HepG2 (cell line): ENCODE results near the gene DOK5.

Experiments used
- ATF2 ChIP-seq: sonication (generic); formaldehyde crosslinking; IDR thresholded peaks from 2 replicates; pipeline ENCODE4 v1.4.0; 2020; ENCODE audit warnings: missing genetic modification reagents
- CTCF ChIP-seq: sonication (generic); formaldehyde crosslinking; IDR thresholded peaks from 2 replicates; pipeline ENCODE4 v1.5.0; 2020; ENCODE audit warnings: mild to moderate bottlenecking, missing genetic modification reagents, moderate library complexity
- POLR2A ChIP-seq, 2 experiments: IDR thresholded peaks; 2 replicates each; pipeline ENCODE4 v1.6.1; 2011; ENCODE audit warnings: low read depth in 2 of 2, low read length in 2 of 2, mild to moderate bottlenecking in 1 of 2, moderate library complexity in 1 of 2; ENCODE audit not compliant: insufficient read depth in 1 of 2
- TCF12 ChIP-seq, 2 experiments: fragments of 450-650 bp in 1 of 2; sonication (generic) in 1 of 2; formaldehyde crosslinking in 1 of 2; IDR thresholded peaks; 2 replicates each; pipeline versions ENCODE4 v1.6.1 to v1.8.0; 2017 to 2022; ENCODE audit warnings: antibody characterized with exemption in 1 of 2, mild to moderate bottlenecking in 1 of 2, missing genetic modification reagents in 1 of 2, moderate library complexity in 1 of 2
- ZNF138 ChIP-seq: sonication (generic); formaldehyde crosslinking; IDR thresholded peaks from 2 replicates; pipeline ENCODE4 v1.5.0; 2020; ENCODE audit warnings: mild to moderate bottlenecking, low read depth, missing genetic modification reagents
- ZNF589 ChIP-seq: sonication (generic); formaldehyde crosslinking; conservative IDR thresholded peaks from 2 replicates; pipeline ENCODE4 v1.8.0; 2022; ENCODE audit warnings: mild to moderate bottlenecking, moderate library complexity, missing genetic modification reagents

GRCh38 chr20:54630582-54630981, 155.2 kb downstream of the DOK5 start:
- TF ChIP-seq ZNF138 (CRISPR knock-in tag) (no peak), TCF12 (IDR thresholded peaks at IDR 0.05) (no peak), TCF12 (CRISPR knock-in tag; IDR thresholded peaks at IDR 0.05) (no peak), POLR2A (IDR thresholded peaks at IDR 0.05; ENCODE audit: insufficient read depth in 1 of 2, low read depth in 2 of 2, low read length in 2 of 2) (no peak), ZNF589 (no peak), ATF2 (no peak), CTCF (CRISPR knock-in tag) (no peak)
